Subcutaneous adipose tissue (tissue), 4 donors: ENCODE results near the gene HES1. TPM values are rescaled to one million over a fixed set of nuclear protein-coding genes. Genes with fewer than 3 reads are reported as not detected.

Experiments
- CTCF ChIP-seq: fragments of 450-650 bp; IDR thresholded peaks from one replicate; pipeline ENCODE4 v1.5.1; 2016; ENCODE audit warnings: low read depth, mild to moderate bottlenecking, control low read depth, antibody characterized with exemption, moderate library complexity
- total RNA-seq, 4 donors: library from RNA; depleted of rRNA; stranded (reverse); fragments of >200 nt; gene quantifications; one replicate each; pipeline ENCODE4 v1.1.0, GENCODE V29; 2016

The HES1 gene
- 10 to 100 TPM; 12.1 to 29.3 (median 23.4) TPM for total RNA-seq

- no peak for TF ChIP-seq CTCF
These were observed at the start of gene HES1 for GRCh38 chr3:194135806-194136518. TSS of gene HES1 (plus strand) at chr3:194136148. CDS start at chr3:194136381, 233 bp downstream.

- TF ChIP-seq CTCF = no peak
These were observed 49.4 kb upstream of the HES1 start for GRCh38 chr3:194086388-194087075.

GRCh38 chr3:194087280-194087679 is 48.7 kb upstream of the HES1 start:
- no peak for TF ChIP-seq CTCF

GRCh38 chr3:194087995-194088855 is 47.7 kb upstream of the HES1 start:
- no peak for TF ChIP-seq CTCF

GRCh38 chr3:194089357-194090177 is 46.4 kb upstream of the HES1 start:
- TF ChIP-seq CTCF = no peak

- no peak for TF ChIP-seq CTCF
These were observed 45.2 kb upstream of the HES1 start for GRCh38 chr3:194090716-194091115.
